GM12875 (cell line): ENCODE results near the gene HEPACAM.

Source experiments
- H3K4me3 ChIP-seq: one replicate; pipeline ENCODE4 v1.5.1; 2011; ENCODE audit warnings: low read depth, low read length, control low read depth
- CTCF ChIP-seq: IDR thresholded peaks from 2 replicates; pipeline ENCODE4 v1.5.1; 2011; ENCODE audit warnings: low read depth, mild to moderate bottlenecking, control low read depth, inconsistent platforms, low read length, moderate library complexity, borderline replicate concordance; ENCODE audit not compliant: insufficient read depth

The HEPACAM gene

GRCh38 chr11:124899383-124900145 lies 36.3 kb downstream of the HEPACAM start:
- H3K4me3 ChIP-seq = no peak overlapping the region
- no peak for TF ChIP-seq CTCF

GRCh38 chr11:124898711-124899110 lies 37.1 kb downstream of the HEPACAM start:
- TF ChIP-seq CTCF = no peak
- H3K4me3 ChIP-seq = no peak overlapping the region

- no peak for TF ChIP-seq CTCF
- no peak overlapping the region for H3K4me3 ChIP-seq
Measured at GRCh38 chr11:124898263-124898680, 37.6 kb downstream of the HEPACAM start.

- TF ChIP-seq CTCF = no peak
- H3K4me3 ChIP-seq = no peak within 1 kb of the TSS
Measured at GRCh38 chr11:124897674-124898262, 38.1 kb downstream of the HEPACAM start, which contains the start of gene ROBO4. TSS of gene ROBO4 (minus strand) at chr11:124897865. CDS start at chr11:124897795, 70 bp downstream.

GRCh38 chr11:124896821-124897391 lies 38.9 kb downstream of the HEPACAM start:
- H3K4me3 ChIP-seq = no peak overlapping the region
- no peak for TF ChIP-seq CTCF

GRCh38 chr11:124896071-124896750 lies 39.6 kb downstream of the HEPACAM start:
- TF ChIP-seq CTCF = no peak
- no peak overlapping the region for H3K4me3 ChIP-seq
